Stomach (tissue), 4 donors: ENCODE results near the gene ACTN1.

Source experiments
- POLR2A ChIP-seq, 4 donors: fragments of 450-650 bp; IDR thresholded peaks; one replicate each; pipeline ENCODE4 v1.6.1; 2016; ENCODE audit warnings: antibody characterized with exemption in 4 of 4, control low read depth in 2 of 4, mild to moderate bottlenecking in 1 of 4, moderate library complexity in 1 of 4
- TF ChIP-seq, protein P1 (sequence below), 7 experiments: fragments of 450-650 bp in 4 of 7; fragments of 200-600 bp in 3 of 7; sonication (generic) in 3 of 7; IDR thresholded peaks; one replicate each; pipeline ENCODE4 v1.5.1; 2016 to 2019; ENCODE audit warnings: antibody characterized with exemption in 7 of 7, control low read depth in 2 of 7, mild to moderate bottlenecking in 1 of 7

DNA sequence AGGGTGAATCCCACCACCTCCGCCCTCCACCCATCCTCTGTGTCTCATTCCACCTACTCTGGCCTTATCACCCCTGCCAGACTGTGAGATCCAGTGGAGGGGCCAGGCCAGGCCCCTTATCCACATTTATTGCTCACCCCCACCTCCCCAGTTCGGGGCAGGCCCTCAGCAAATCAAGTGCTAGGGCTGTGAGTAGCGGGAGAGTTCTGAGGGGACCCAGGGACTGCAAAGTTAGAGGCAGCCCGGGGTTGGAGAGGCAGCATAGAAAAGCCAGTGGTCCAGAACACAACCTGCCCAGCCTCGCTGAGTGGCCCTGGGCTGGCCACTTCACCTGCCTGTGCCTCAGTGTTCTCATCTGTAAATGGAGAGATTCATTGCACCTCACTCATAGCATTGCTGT lies 27.2 kb upstream of the ACTN1 start:
- TF ChIP-seq POLR2A (IDR thresholded peaks at IDR 0.05) = no peak
- TF ChIP-seq, protein P1, sequence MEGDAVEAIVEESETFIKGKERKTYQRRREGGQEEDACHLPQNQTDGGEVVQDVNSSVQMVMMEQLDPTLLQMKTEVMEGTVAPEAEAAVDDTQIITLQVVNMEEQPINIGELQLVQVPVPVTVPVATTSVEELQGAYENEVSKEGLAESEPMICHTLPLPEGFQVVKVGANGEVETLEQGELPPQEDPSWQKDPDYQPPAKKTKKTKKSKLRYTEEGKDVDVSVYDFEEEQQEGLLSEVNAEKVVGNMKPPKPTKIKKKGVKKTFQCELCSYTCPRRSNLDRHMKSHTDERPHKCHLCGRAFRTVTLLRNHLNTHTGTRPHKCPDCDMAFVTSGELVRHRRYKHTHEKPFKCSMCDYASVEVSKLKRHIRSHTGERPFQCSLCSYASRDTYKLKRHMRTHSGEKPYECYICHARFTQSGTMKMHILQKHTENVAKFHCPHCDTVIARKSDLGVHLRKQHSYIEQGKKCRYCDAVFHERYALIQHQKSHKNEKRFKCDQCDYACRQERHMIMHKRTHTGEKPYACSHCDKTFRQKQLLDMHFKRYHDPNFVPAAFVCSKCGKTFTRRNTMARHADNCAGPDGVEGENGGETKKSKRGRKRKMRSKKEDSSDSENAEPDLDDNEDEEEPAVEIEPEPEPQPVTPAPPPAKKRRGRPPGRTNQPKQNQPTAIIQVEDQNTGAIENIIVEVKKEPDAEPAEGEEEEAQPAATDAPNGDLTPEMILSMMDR (IDR thresholded peaks at IDR 0.05) = no peak
